ENCODE data around the gene CDK4. TPM values are rescaled to one million over a fixed set of nuclear protein-coding genes. Genes with fewer than 3 reads are reported as not detected.
A peak's percentile ranks its signal among the peaks of the same experiment; 100 is the strongest.

The CDK4 gene
- total and polyA plus RNA-seq, 2 of the 13 experiments (the other 11 are each of a cell fraction or from before 2014, with no cell fraction given): 191 to 209 TPM

DNA sequence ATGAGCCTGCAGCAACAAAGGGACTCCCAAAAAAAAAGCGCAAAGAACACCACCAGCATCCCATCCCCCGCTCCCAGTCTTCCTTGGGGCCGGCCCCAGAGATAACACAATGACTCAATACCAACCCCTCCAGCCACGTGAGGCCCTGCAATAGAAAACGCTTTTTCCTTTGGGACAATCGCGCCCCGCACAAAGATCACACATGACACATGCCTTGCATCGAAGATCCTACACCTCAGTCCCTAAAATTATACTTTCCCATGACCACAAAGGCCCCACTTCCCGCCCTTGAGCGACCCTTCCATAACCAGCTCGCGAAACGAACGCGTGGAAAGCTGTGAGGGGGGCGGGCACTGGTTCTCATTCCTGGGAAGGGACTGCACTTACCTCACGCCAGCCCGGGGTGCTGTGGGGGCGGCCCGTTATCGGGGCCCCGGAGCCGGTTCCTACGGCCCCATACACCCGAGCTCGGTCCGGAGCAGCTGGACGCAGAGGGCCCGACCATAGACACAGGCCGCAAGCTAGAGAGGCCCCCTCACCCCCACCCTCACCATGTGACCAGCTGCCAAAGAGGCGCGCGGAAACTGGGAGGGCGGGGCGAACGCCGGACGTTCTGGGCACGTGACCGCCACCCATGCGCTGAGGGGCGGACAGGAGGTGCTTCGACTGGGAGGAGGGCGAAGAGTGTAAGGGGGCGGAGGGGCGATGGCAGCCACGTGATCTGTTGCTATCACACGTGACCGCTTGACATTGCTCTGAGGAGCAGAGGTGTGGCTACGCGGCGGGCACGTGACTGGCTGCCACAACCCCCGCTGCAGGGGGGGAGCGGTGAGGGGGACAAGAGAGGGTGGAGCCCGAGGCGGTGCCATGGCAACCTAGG lies at the start of gene CDK4 (continued):
- TF ChIP-seq, protein P1, sequence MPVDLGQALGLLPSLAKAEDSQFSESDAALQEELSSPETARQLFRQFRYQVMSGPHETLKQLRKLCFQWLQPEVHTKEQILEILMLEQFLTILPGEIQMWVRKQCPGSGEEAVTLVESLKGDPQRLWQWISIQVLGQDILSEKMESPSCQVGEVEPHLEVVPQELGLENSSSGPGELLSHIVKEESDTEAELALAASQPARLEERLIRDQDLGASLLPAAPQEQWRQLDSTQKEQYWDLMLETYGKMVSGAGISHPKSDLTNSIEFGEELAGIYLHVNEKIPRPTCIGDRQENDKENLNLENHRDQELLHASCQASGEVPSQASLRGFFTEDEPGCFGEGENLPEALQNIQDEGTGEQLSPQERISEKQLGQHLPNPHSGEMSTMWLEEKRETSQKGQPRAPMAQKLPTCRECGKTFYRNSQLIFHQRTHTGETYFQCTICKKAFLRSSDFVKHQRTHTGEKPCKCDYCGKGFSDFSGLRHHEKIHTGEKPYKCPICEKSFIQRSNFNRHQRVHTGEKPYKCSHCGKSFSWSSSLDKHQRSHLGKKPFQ (CRISPR knock-in tag; IDR thresholded peaks at IDR 0.05; ENCODE audit: insufficient replicate concordance): peak; percentile 73
- TF ChIP-seq SATB2 (CRISPR knock-in tag; IDR thresholded peaks at IDR 0.05) (no peak), ZKSCAN1 (IDR thresholded peaks at IDR 0.05; ENCODE audit: low read length) (no peak), ZNF644 (CRISPR knock-in tag; IDR thresholded peaks at IDR 0.05; ENCODE audit: low read depth) (no peak), MED1 (CRISPR knock-in tag; IDR thresholded peaks at IDR 0.05) (peak; percentile 86), ATF1 (CRISPR knock-in tag; IDR thresholded peaks at IDR 0.05) (no peak), RBAK (CRISPR knock-in tag; IDR thresholded peaks at IDR 0.05) (no peak), GATAD2A (CRISPR knock-in tag; IDR thresholded peaks at IDR 0.05) (peak; percentile 82), ZNF563 (CRISPR knock-in tag; IDR thresholded peaks at IDR 0.05) (peak; percentile 80; the same call in 1 of the 2 replicates), CBX5 (CRISPR knock-in tag; IDR thresholded peaks at IDR 0.05; ENCODE audit: borderline replicate concordance) (peak; percentile 43; the same call in 1 of the 2 replicates), THAP9 (CRISPR knock-in tag; IDR thresholded peaks at IDR 0.05; ENCODE audit: borderline replicate concordance) (peak; percentile 87; the same call in 1 of the 2 replicates), SRY (CRISPR knock-in tag; IDR thresholded peaks at IDR 0.05) (0 out of 2 replicates have a peak, but pooled peaks have one; percentile 18), GATAD1 (CRISPR knock-in tag; IDR thresholded peaks at IDR 0.05) (peak; percentile 93)
- TF ChIP-seq, protein P2, sequence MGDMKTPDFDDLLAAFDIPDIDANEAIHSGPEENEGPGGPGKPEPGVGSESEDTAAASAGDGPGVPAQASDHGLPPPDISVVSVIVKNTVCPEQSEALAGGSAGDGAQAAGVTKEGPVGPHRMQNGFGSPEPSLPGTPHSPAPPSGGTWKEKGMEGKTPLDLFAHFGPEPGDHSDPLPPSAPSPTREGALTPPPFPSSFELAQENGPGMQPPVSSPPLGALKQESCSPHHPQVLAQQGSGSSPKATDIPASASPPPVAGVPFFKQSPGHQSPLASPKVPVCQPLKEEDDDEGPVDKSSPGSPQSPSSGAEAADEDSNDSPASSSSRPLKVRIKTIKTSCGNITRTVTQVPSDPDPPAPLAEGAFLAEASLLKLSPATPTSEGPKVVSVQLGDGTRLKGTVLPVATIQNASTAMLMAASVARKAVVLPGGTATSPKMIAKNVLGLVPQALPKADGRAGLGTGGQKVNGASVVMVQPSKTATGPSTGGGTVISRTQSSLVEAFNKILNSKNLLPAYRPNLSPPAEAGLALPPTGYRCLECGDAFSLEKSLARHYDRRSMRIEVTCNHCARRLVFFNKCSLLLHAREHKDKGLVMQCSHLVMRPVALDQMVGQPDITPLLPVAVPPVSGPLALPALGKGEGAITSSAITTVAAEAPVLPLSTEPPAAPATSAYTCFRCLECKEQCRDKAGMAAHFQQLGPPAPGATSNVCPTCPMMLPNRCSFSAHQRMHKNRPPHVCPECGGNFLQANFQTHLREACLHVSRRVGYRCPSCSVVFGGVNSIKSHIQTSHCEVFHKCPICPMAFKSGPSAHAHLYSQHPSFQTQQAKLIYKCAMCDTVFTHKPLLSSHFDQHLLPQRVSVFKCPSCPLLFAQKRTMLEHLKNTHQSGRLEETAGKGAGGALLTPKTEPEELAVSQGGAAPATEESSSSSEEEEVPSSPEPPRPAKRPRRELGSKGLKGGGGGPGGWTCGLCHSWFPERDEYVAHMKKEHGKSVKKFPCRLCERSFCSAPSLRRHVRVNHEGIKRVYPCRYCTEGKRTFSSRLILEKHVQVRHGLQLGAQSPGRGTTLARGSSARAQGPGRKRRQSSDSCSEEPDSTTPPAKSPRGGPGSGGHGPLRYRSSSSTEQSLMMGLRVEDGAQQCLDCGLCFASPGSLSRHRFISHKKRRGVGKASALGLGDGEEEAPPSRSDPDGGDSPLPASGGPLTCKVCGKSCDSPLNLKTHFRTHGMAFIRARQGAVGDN (CRISPR knock-in tag; IDR thresholded peaks at IDR 0.05): peak; percentile 98
- TF ChIP-seq, protein P3, sequence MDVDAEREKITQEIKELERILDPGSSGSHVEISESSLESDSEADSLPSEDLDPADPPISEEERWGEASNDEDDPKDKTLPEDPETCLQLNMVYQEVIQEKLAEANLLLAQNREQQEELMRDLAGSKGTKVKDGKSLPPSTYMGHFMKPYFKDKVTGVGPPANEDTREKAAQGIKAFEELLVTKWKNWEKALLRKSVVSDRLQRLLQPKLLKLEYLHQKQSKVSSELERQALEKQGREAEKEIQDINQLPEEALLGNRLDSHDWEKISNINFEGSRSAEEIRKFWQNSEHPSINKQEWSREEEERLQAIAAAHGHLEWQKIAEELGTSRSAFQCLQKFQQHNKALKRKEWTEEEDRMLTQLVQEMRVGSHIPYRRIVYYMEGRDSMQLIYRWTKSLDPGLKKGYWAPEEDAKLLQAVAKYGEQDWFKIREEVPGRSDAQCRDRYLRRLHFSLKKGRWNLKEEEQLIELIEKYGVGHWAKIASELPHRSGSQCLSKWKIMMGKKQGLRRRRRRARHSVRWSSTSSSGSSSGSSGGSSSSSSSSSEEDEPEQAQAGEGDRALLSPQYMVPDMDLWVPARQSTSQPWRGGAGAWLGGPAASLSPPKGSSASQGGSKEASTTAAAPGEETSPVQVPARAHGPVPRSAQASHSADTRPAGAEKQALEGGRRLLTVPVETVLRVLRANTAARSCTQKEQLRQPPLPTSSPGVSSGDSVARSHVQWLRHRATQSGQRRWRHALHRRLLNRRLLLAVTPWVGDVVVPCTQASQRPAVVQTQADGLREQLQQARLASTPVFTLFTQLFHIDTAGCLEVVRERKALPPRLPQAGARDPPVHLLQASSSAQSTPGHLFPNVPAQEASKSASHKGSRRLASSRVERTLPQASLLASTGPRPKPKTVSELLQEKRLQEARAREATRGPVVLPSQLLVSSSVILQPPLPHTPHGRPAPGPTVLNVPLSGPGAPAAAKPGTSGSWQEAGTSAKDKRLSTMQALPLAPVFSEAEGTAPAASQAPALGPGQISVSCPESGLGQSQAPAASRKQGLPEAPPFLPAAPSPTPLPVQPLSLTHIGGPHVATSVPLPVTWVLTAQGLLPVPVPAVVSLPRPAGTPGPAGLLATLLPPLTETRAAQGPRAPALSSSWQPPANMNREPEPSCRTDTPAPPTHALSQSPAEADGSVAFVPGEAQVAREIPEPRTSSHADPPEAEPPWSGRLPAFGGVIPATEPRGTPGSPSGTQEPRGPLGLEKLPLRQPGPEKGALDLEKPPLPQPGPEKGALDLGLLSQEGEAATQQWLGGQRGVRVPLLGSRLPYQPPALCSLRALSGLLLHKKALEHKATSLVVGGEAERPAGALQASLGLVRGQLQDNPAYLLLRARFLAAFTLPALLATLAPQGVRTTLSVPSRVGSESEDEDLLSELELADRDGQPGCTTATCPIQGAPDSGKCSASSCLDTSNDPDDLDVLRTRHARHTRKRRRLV (CRISPR knock-in tag; IDR thresholded peaks at IDR 0.05): no peak
